Uterus (tissue), 2 donors: Measurements from ENCODE around the gene SLC29A1.

Experiments used
- POLR2A ChIP-seq, 2 donors: fragments of 450-650 bp; IDR thresholded peaks; one replicate each; pipeline ENCODE4 v1.6.1; 2016; ENCODE audit warnings: antibody characterized with exemption in 2 of 2, mild to moderate bottlenecking in 1 of 2, moderate library complexity in 1 of 2
- TF ChIP-seq, protein P1 (sequence below), 4 experiments: fragments of 200-600 bp in 2 of 4; fragments of 450-650 bp in 2 of 4; sonication (generic) in 2 of 4; IDR thresholded peaks; one replicate each; pipeline ENCODE4 v1.5.1; 2016 to 2019; ENCODE audit warnings: antibody characterized with exemption in 4 of 4, mild to moderate bottlenecking in 2 of 4, moderate library complexity in 1 of 4

DNA sequence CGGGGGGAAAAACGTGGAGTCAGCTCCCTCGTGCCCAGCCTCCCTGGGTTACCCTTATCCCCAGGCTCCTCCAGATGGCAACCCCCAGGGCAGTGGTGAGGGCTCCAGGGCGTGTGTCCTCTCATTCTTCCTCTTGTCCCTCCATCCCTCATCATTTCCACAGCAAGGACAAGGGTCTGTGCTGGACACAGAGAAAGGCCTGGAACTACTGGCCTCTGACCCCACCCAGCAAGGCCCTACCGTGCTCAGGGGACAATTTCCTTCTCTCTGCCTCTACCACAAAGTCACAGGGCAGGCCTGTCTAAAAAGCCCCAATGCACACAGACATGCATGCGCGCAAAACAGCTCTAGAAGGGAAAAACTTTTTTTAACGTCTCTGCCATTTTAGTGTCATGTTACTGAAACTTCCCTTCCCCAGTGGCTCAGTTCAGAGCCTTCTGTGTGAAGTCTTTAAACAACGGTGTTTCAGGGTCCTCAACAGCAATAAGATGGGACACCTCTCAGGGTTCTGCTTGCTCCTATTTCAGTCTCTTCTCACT, 35.0 kb downstream of the SLC29A1 start:
- TF ChIP-seq, protein P1, sequence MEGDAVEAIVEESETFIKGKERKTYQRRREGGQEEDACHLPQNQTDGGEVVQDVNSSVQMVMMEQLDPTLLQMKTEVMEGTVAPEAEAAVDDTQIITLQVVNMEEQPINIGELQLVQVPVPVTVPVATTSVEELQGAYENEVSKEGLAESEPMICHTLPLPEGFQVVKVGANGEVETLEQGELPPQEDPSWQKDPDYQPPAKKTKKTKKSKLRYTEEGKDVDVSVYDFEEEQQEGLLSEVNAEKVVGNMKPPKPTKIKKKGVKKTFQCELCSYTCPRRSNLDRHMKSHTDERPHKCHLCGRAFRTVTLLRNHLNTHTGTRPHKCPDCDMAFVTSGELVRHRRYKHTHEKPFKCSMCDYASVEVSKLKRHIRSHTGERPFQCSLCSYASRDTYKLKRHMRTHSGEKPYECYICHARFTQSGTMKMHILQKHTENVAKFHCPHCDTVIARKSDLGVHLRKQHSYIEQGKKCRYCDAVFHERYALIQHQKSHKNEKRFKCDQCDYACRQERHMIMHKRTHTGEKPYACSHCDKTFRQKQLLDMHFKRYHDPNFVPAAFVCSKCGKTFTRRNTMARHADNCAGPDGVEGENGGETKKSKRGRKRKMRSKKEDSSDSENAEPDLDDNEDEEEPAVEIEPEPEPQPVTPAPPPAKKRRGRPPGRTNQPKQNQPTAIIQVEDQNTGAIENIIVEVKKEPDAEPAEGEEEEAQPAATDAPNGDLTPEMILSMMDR (IDR thresholded peaks at IDR 0.05) = no peak
- TF ChIP-seq POLR2A (IDR thresholded peaks at IDR 0.05) = no peak
